Measurements from ENCODE around the gene VASN.

The VASN gene

DNA sequence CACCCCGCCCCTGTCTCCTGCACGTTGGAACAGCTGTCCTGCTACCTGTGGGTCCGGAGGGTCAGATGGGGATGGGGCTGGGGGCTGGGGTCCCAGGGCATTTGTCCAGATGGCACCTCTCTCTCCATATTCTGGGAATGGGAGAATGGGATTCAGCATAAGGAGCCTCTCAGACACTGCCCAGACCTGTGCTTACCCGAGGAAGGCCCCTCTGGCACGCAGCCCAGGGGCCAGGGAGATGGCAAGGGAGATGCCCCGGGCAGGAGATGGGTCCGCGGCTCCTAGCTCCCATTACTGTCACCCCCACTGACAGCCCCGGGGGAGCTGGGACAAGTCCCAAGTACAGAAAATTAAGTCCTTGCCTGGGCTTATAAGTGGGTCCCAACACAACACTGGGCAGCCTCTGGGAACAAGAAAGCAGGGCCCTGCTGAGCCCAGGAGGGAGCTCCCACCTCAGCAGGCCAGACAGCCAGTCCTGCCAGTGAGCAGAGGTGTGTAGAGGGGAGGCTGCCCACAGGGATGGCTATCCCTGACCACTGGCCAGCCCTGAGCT lies 1.8 kb downstream of the VASN start:
- no peak for DNase-seq

DNA sequence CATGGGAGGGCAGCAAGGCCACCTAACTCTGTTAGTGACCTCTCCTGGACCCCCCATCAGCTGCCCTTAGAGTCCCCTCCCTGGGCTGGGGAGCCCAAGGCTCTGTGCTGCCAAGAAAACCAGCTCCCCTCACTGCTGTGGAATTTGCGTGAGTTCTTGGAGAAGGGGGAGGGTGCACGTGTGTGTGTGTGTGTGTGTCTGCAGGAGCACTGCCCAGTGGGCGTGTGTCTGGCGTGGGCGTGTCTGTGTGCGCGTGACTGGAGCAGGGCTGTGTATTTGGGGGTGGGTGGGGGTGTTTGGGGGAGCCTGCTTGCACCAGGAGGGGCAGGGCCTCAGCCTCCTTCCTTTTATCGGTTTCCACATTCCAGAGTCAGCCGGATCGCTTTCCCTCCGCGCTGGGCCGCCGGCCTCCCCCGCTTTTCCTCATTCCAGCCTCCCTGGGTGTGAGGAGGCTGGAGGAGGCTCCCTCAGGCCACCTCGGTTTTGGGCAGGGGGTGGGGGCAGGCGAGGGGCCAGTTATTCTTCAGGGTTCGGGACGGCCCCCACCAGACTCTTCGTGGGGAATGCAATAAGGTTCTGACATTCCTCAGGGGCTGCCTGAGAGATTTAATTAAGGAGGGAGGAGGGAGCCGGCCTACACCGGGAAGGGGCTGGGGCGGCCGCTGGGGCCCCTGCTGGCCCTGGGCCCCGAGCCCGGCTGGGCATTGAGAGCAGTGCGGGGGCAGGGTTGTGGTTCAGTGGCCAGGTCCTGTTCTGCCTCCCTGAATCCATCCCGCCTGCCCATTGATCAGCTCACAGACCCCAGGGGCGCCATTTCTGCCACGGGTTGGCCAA lies 2.5 kb downstream of the VASN start:
- DNase-seq = no peak

DNA sequence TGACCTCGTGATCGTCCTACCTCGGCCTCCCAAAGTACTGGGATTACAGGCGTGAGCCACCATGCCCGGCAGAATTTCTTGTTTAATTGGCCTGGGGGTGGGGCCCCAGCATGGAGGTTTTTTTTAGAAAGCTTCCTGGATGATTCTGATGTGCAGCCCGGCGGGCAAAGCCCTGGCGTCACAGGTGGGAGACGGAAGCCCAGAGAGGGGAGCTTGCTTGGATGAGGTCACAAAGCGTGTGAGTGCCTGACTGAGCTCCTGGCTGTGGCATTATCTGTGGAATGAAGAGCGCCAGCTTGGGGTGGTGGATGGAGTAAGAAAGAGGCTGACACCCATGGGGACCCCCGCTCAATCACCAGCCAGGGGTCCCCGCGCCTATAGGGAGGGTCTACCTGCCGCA lies 4.1 kb downstream of the VASN start:
- no peak for DNase-seq

DNA sequence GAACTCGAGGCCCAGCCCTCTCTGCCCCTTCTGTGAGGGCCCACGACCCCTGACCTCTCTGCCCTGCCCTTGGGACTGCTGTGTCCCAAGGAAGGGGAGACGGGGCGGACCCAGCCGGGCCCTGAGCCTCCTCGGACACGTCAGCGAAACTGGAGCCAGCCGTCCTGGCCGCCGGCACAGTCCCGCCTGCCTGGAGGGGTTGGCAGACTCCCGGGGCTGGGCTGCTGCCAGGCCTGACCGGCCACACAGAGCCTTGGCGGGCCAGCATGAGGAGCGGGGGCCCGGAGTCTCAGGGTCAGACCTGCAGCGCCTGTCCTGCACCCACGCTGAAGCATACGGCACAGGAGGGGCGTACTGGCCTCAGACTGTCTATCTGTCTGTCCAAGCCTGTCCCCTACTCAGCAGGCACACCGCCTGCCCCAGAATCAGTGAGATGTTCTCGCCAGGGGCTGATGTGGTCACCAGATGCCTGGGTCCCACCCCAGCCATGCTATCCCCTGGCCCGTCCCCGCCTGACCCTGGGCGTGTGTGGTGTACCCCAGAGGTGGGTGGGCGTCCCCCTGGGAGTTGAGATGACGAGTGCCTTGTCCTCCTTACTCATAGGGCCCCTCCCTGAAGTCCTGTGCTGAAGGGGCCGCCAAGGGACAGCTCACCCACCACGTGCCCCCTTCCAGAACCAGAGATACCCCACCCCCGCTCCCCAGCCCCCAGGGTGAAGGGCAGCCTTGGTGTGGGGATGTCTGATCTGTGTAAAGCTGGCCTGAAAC lies 4.7 kb downstream of the VASN start:
- DNase-seq = no peak

DNA sequence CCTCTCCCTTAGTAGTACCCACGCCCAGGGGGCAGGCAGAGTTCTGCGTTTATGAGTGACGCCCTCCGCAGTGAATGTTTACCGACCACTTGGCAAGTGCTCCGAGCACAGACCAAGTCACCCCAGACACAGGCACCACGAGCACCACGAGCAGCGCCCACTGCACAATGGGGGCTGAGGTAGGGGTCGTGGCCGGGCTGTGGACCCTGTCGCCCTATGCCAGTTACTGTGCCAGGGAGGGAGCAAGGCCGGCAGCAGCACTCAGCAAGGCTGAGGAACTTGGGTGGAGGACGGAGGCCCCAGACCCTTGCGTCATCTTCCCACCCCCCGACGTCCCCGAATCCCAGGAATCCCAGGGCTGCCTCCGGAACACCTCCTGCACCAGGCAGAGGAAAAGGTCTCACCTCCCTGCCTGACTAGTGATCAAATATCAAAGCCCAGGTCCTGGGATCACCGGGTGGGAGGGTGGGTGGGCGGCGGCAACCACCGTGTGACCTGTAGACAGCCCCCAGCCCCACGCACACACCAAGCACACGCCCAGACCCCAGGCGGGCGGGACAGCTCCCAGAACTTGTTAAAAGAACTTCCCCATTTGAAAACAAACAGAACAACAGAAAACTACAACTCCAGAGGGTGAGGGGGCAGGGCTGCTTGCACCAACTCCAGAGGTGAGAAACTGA lies 5.4 kb downstream of the VASN start:
- DNase-seq = no peak

DNA sequence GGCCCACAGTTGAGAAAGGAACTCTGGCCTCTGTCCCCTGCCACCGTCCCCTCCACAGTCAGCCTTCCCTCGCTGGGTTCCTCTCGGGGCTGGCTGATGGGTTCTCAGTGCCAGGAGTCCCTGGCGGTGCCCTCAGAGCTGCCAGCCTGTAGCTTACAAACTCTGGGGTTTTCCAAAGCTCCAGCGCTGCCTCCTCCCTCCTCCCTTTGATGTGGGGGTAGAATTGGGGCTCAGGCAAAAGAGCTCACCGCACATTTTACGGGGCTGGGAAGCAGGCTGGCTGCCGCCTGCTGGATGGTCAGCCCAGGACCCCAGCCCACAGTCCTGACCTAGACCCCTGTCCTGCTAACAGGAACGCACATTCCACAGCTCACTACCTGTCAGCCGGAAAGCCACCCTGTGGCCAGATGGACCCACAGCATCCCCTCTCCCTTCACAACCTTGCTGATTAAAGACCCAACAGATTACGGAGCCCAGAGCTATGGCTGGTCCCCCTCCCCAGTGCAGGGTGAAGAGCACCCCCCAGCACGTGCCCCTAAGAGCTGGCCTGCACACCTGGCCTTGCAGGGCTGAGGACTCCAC lies 6.0 kb downstream of the VASN start:
- no peak for DNase-seq

DNA sequence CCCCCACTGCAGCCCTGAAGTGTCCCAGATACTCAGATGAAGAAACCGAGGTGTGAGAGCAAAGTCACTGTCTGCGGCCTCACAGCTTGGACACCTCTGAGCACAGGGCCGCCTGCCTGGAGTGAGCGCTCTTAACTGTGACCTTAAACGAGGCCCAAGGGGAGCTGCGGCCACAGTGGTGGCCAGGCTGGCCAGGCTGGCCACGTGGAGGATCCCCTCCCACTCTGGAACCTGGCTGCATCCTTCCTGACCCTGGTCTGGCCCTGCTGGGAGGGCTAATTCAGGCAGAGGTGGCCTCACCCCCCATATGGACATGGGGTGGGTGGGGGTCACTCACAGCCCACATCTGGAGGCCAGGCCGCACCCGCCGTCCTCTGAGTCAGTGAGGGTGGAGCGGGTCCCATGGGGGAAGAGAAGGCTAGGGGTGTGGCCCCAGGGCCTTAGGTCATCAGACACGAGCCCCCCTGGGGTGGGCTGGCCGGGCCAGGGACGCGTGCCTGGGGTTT lies 6.6 kb downstream of the VASN start:
- no peak for DNase-seq

DNA sequence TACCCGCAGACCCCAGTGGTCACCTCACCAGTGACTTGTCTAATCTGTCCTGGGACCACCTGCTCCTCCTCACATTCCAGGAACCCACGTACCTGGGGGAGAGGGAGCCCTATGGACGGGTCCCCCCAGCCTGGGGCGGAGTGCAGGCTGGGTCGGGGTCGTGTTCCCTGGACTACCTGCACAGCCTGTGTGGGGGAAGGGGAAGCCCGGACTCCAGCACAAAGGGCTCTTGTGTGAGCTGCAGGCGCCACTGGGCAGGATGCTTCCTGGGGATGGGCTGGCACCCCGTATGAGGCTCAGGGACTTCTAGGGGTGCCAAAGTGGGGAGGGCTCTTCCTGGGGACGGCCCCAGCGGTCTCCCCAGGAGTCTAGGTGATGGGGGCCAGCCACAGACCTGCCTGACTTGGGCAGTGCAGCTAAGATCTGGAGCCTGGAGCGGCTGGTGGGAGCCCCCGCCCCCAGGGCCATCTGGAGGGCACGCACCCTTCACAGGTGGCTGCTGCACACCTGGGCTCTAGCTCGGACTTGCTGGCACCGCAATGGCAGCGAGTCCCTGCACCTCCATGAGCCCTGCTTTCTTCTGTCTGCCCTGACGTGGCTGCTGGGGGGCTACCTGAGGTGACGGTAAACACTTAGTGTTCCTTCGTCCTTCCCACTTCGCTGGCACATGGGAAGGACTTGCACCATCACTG lies 7.5 kb downstream of the VASN start:
- DNase-seq = no peak

DNA sequence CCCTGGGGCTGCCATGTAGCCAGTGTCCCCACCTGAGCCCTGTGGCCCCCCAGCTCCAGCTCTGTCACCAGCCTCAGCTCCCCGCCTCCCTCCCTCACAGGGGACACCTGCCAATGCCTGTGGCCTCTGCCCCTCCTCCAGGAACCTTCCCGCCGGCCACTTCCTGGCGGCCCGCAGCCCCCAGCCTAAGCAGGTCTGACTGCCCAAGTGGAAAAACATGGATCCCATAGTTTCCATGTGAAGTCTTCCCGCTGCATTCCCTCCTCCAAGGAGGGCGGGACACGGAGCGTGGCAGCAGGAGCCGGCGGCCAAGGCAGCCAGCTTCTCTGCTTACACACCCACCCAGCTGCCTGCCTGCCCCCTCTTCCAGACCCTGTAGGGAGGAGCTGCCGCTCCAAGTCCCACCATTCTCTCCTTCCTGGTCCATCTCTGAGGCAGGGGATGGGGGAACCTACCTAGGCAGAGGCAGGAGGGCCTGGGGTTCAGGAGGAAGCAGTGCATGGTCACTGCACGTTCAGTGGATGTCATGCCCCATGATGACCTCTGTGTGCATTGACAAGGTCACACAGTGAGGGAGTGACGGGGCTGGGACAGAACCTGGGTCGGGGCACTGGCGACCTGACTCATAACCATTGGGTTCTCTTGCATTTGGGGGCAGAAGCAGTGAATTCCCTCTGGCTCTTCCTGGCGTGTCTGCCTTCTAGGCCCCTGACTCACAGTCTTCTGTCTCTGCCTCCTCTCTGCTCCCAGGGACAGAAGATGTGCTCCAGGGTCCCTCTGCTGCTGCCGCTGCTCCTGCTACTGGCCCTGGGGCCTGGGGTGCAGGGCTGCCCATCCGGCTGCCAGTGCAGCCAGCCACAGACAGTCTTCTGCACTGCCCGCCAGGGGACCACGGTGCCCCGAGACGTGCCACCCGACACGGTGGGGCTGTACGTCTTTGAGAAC lies 8.7 kb downstream of the VASN start:
- DNase-seq = no peak

DNA sequence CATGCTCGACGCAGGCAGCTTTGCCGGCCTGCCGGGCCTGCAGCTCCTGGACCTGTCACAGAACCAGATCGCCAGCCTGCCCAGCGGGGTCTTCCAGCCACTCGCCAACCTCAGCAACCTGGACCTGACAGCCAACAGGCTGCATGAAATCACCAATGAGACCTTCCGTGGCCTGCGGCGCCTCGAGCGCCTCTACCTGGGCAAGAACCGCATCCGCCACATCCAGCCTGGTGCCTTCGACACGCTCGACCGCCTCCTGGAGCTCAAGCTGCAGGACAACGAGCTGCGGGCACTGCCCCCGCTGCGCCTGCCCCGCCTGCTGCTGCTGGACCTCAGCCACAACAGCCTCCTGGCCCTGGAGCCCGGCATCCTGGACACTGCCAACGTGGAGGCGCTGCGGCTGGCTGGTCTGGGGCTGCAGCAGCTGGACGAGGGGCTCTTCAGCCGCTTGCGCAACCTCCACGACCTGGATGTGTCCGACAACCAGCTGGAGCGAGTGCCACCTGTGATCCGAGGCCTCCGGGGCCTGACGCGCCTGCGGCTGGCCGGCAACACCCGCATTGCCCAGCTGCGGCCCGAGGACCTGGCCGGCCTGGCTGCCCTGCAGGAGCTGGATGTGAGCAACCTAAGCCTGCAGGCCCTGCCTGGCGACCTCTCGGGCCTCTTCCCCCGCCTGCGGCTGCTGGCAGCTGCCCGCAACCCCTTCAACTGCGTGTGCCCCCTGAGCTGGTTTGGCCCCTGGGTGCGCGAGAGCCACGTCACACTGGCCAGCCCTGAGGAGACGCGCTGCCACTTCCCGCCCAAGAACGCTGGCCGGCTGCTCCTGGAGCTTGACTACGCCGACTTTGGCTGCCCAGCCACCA lies 9.7 kb downstream of the VASN start:
- no peak for DNase-seq

DNA sequence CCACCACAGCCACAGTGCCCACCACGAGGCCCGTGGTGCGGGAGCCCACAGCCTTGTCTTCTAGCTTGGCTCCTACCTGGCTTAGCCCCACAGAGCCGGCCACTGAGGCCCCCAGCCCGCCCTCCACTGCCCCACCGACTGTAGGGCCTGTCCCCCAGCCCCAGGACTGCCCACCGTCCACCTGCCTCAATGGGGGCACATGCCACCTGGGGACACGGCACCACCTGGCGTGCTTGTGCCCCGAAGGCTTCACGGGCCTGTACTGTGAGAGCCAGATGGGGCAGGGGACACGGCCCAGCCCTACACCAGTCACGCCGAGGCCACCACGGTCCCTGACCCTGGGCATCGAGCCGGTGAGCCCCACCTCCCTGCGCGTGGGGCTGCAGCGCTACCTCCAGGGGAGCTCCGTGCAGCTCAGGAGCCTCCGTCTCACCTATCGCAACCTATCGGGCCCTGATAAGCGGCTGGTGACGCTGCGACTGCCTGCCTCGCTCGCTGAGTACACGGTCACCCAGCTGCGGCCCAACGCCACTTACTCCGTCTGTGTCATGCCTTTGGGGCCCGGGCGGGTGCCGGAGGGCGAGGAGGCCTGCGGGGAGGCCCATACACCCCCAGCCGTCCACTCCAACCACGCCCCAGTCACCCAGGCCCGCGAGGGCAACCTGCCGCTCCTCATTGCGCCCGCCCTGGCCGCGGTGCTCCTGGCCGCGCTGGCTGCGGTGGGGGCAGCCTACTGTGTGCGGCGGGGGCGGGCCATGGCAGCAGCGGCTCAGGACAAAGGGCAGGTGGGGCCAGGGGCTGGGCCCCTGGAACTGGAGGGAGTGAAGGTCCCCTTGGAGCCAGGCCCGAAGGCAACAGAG lies 10.5 kb downstream of the VASN start:
- DNase-seq = no peak

DNA sequence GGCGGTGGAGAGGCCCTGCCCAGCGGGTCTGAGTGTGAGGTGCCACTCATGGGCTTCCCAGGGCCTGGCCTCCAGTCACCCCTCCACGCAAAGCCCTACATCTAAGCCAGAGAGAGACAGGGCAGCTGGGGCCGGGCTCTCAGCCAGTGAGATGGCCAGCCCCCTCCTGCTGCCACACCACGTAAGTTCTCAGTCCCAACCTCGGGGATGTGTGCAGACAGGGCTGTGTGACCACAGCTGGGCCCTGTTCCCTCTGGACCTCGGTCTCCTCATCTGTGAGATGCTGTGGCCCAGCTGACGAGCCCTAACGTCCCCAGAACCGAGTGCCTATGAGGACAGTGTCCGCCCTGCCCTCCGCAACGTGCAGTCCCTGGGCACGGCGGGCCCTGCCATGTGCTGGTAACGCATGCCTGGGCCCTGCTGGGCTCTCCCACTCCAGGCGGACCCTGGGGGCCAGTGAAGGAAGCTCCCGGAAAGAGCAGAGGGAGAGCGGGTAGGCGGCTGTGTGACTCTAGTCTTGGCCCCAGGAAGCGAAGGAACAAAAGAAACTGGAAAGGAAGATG lies 11.2 kb downstream of the VASN start:
- no peak for DNase-seq

DNA sequence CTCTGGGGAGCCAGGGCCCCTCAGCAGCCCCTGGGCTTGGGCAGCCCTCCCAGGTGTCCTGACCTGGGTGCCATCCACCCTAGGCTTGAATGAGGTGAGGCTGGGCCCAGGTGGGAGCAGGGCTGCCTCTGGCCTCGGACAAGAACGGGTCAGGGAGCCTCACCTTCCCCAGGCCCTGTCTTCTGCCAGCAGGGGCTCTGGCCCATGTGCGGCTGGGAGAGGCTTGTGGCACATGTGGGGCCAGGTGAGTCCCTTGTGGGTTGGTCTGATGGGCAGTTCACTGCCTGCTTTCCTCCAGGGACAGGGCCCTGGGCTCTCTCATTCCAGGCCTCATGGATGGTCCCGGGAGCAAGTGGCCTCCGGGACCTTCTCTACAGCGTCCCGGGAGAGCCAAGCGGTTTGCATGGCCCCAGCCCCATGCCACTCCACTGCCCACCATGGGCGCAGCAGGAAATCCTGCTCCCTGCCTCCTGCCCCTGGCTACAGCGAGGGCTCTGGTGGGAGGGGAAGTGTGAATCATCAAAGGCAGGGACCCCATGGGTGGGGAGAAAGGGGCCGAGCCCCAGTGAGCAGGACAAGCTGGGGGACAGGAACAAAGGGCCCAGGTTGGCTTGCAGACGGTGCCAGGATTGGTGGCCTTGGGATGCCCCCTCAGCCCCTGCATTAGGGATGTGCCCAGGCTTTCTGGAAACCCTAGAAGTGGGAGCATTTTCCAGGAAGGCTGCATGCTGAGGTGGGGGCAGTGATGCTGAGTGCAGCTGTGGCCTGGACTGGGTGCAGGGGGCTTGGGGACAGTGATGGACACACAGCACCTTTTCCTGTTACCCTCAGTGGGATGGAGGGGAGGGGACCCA lies 12.2 kb downstream of the VASN start:
- DNase-seq = no peak

DNA sequence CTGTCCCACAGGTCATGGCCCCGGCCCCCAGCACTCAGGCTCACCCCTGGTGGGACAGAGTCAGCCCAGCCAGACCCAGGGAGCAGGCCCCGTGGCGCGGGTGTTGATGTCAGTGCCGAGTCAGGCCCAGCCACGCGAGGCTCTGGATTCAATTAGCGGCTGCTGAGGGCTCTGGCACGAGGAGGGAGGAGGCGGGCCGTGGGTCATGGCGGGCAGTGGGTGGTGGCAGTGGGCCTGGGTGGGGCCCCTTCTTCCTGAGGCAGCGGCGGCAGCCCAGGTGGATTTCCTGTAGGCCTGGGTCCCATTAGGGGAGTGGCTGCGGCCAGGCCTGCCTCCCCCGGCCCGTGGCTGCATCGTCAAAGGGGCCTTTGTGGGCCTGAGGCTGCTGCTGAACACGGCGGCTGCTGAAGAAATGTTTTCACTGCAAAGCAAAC lies 12.9 kb downstream of the VASN start:
- DNase-seq = no peak

DNA sequence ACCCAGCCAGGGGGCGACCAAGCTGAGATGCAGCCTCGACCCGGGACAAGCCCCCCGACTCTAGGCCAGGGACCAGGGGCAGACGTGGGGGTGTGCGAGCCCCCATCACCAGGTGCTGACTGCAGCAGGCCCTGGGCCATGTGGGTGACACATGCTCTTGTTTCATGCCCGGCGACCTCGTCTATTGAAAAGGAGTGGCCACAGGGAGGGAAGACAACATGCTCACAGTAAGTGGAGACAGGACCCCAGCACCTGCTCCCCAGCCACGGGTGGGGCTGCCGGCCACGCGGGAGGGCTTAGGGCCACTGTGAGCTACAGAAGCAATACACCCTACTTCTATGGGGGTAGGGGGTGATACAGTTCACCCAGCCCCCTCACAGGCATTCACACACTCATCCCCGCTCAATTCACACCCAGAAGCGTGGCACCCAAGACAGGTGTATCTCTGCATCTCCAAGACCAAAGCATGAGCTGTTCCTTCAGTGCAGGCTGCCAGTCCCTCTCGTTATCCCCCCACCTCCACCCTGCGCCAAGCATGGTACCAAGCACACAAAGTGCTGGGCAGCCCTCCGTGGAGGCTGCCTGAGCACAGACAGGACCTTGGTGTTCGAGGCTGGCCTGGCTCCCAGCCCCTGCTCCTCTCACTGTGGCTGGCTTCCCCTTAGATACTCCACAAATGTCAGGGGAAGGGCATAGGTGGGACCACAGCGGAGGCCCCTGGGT lies 13.6 kb downstream of the VASN start:
- DNase-seq = no peak

DNA sequence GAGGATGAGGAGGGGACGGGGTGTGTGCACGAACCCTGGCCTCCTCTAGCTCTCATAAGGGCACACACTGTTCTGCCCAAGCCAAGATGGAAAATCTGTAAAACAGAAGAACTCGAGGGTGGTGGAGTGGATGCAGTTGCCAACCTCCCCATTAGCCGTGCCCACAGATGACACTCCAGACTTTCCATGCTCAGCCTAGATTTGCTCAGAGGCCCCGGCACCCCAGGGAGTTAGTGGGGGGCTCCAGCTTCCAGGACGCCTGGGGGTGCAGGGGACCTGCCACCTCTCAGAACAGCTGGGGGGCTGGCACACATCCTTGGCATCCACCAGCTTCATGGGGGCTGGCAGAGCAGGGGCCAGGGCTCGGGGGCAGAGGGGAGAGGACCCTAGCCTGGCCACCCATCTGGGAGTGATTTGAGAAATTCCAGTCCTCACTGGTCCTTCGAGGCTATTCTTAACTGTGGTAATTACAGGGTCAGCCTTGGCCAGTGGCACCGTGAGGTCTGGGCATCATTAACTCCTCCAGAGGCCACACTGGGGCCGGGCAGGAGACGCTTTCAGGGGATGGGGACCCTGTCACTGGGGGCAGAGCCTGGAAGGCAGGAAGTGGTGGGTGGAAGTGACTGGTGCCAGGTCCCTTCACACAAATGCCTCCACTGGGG lies 14.3 kb downstream of the VASN start:
- DNase-seq = no peak
